ENCODE results near the gene ACTL8.
"Not testable (repeated sequence)": the region's sequence is repeated elsewhere in the genome, so short reads cannot be mapped to it uniquely, and the experiment has no call there.

Gene ACTL8

GRCh38 chr1:17743008-17743647 is 12.0 kb upstream of the ACTL8 start:
- no peak for ATAC-seq (replicated peaks)
- H3K27me3 Mint-ChIP-seq = peaks cover 25 to 58% of the 10 kb centered on the region in 2 donors
- no peaks in the 10 kb centered on the region for H3K4me1 Mint-ChIP-seq (ENCODE audit: low read depth in 2 of 2)
- no peak overlapping the region for H3K4me3 Mint-ChIP-seq
- DNase-seq = no peak
- H3K27ac Mint-ChIP-seq = no peak overlapping the region
- no peaks in the 10 kb centered on the region for H3K36me3 Mint-ChIP-seq (ENCODE audit: insufficient read depth)
- H3K9me3 Mint-ChIP-seq = no peaks in the 10 kb centered on the region

- H3K9me3 Mint-ChIP-seq = no peaks in the 10 kb centered on the region
- DNase-seq (no peak), ATAC-seq (replicated peaks) (no peak)
- no peaks in the 10 kb centered on the region for H3K36me3 Mint-ChIP-seq (ENCODE audit: insufficient read depth)
- H3K27me3 Mint-ChIP-seq = peaks cover 25 to 57% of the 10 kb centered on the region in 2 donors
- H3K4me3 Mint-ChIP-seq = no peak overlapping the region
- H3K27ac Mint-ChIP-seq = no peak overlapping the region
- H3K4me1 Mint-ChIP-seq (ENCODE audit: low read depth in 2 of 2) = no peaks in the 10 kb centered on the region
Observed at GRCh38 chr1:17743925-17744324, 11.2 kb upstream of the ACTL8 start.

- Mint-ChIP-seq H3K4me3 (no peak overlapping the region), H3K9me3 (no peaks in the 10 kb centered on the region), H3K36me3 (ENCODE audit: insufficient read depth) (no peaks in the 10 kb centered on the region), H3K4me1 (ENCODE audit: low read depth in 2 of 2) (no peaks in the 10 kb centered on the region), H3K27ac (no peak overlapping the region), H3K27me3 (peaks cover 25 to 51% of the 10 kb centered on the region in 2 donors)
- ATAC-seq (replicated peaks) (no peak), DNase-seq (no peak)
Observed at GRCh38 chr1:17744666-17745478, 10.3 kb upstream of the ACTL8 start.

- DNase-seq (no peak), ATAC-seq (replicated peaks) (no peak)
- Mint-ChIP-seq H3K9me3 (no peaks in the 10 kb centered on the region), H3K4me1 (ENCODE audit: low read depth in 2 of 2) (no peaks in the 10 kb centered on the region), H3K27ac (no peak overlapping the region), H3K27me3 (peaks cover 25 to 51% of the 10 kb centered on the region in 2 donors), H3K36me3 (ENCODE audit: insufficient read depth) (no peaks in the 10 kb centered on the region), H3K4me3 (no peak overlapping the region)
Observed at GRCh38 chr1:17745479-17745955, 9.6 kb upstream of the ACTL8 start.

- H3K4me3 Mint-ChIP-seq; ATAC-seq (replicated peaks); H3K36me3 Mint-ChIP-seq (ENCODE audit: insufficient read depth); H3K27ac Mint-ChIP-seq; H3K9me3 Mint-ChIP-seq; DNase-seq; H3K4me1 Mint-ChIP-seq (ENCODE audit: low read depth in 2 of 2): not testable (repeated sequence)
- peaks cover 18 to 45% of the 10 kb centered on the region in 2 donors for H3K27me3 Mint-ChIP-seq
Observed at GRCh38 chr1:17746281-17746680, 8.9 kb upstream of the ACTL8 start.

GRCh38 chr1:17746920-17747319 is 8.2 kb upstream of the ACTL8 start:
- Mint-ChIP-seq H3K27me3 (peaks cover 18 to 38% of the 10 kb centered on the region in 2 donors), H3K4me1 (ENCODE audit: low read depth in 2 of 2) (no peaks in the 10 kb centered on the region), H3K9me3 (no peaks in the 10 kb centered on the region), H3K4me3 (no peak overlapping the region), H3K27ac (no peak overlapping the region), H3K36me3 (ENCODE audit: insufficient read depth) (no peaks in the 10 kb centered on the region)
- ATAC-seq (replicated peaks) (no peak), DNase-seq (no peak)

- Mint-ChIP-seq H3K9me3 (peaks cover 0 to 2% of the 10 kb centered on the region in 2 donors), H3K27me3 (peaks cover 6 to 23% of the 10 kb centered on the region in 2 donors), H3K4me1 (ENCODE audit: low read depth in 2 of 2) (no peaks in the 10 kb centered on the region), H3K4me3 (no peak overlapping the region), H3K36me3 (ENCODE audit: insufficient read depth) (no peaks in the 10 kb centered on the region), H3K27ac (no peak overlapping the region)
- ATAC-seq (replicated peaks) (no peak), DNase-seq (no peak)
Observed at GRCh38 chr1:17750333-17750732, 4.8 kb upstream of the ACTL8 start.

GRCh38 chr1:17752356-17752755 is 2.8 kb upstream of the ACTL8 start:
- H3K27ac Mint-ChIP-seq = no peak overlapping the region
- DNase-seq = no peak
- peaks cover under 1 to 6% of the 10 kb centered on the region in 2 donors for H3K9me3 Mint-ChIP-seq
- no peaks in the 10 kb centered on the region for H3K36me3 Mint-ChIP-seq (ENCODE audit: insufficient read depth)
- no peak for ATAC-seq (replicated peaks)
- H3K4me1 Mint-ChIP-seq (ENCODE audit: low read depth in 2 of 2) = no peaks in the 10 kb centered on the region
- H3K27me3 Mint-ChIP-seq = peaks cover 6 to 23% of the 10 kb centered on the region in 2 donors
- no peak overlapping the region for H3K4me3 Mint-ChIP-seq

- Mint-ChIP-seq H3K36me3 (ENCODE audit: insufficient read depth) (no peaks in the 10 kb centered on the region), H3K27ac (no peak overlapping the region), H3K4me1 (ENCODE audit: low read depth in 2 of 2) (no peaks in the 10 kb centered on the region), H3K4me3 (no peak overlapping the region), H3K27me3 (peaks cover 0 to 11% of the 10 kb centered on the region in 2 donors), H3K9me3 (peaks cover 19 to 23% of the 10 kb centered on the region in 2 donors)
- ATAC-seq (replicated peaks) (no peak), DNase-seq (no peak)
Observed at GRCh38 chr1:17757426-17757825, 2.3 kb downstream of the ACTL8 start.

- H3K36me3 Mint-ChIP-seq (ENCODE audit: insufficient read depth) = no peaks in the 10 kb centered on the region
- H3K27me3 Mint-ChIP-seq = peaks cover 0 to 9% of the 10 kb centered on the region in 2 donors
- no peak overlapping the region for H3K27ac Mint-ChIP-seq
- no peak overlapping the region for H3K4me3 Mint-ChIP-seq
- DNase-seq (no peak), ATAC-seq (replicated peaks) (no peak)
- H3K9me3 Mint-ChIP-seq = peaks cover 19 to 23% of the 10 kb centered on the region in 2 donors
- no peaks in the 10 kb centered on the region for H3K4me1 Mint-ChIP-seq (ENCODE audit: low read depth in 2 of 2)
Observed at GRCh38 chr1:17759114-17759513, 4.0 kb downstream of the ACTL8 start.

GRCh38 chr1:17762313-17762712 is 7.2 kb downstream of the ACTL8 start:
- Mint-ChIP-seq H3K27ac (no peak overlapping the region), H3K9me3 (peaks cover 13 to 23% of the 10 kb centered on the region in 2 donors), H3K4me1 (ENCODE audit: low read depth in 2 of 2) (no peaks in the 10 kb centered on the region), H3K36me3 (ENCODE audit: insufficient read depth) (no peaks in the 10 kb centered on the region), H3K4me3 (no peak overlapping the region), H3K27me3 (peaks cover 21 to 40% of the 10 kb centered on the region in 2 donors)
- DNase-seq (no peak), ATAC-seq (replicated peaks) (no peak)

GRCh38 chr1:17763417-17763816 is 8.3 kb downstream of the ACTL8 start:
- peaks cover 21 to 51% of the 10 kb centered on the region in 2 donors for H3K27me3 Mint-ChIP-seq
- ATAC-seq (replicated peaks) = no peak
- H3K4me1 Mint-ChIP-seq (ENCODE audit: low read depth in 2 of 2) = no peaks in the 10 kb centered on the region
- H3K4me3 Mint-ChIP-seq = no peak overlapping the region
- no peak overlapping the region for H3K27ac Mint-ChIP-seq
- peaks cover 7 to 13% of the 10 kb centered on the region in 2 donors for H3K9me3 Mint-ChIP-seq
- H3K36me3 Mint-ChIP-seq (ENCODE audit: insufficient read depth) = no peaks in the 10 kb centered on the region
- DNase-seq = no peak

- H3K4me3 Mint-ChIP-seq = no peak overlapping the region
- H3K27ac Mint-ChIP-seq = no peak overlapping the region
Observed at GRCh38 chr1:17763995-17764394, 8.9 kb downstream of the ACTL8 start.

GRCh38 chr1:17764591-17764990 is 9.5 kb downstream of the ACTL8 start:
- Mint-ChIP-seq H3K36me3 (ENCODE audit: insufficient read depth) (no peaks in the 10 kb centered on the region), H3K27ac (no peak overlapping the region), H3K27me3 (peaks cover 21 to 62% of the 10 kb centered on the region in 2 donors), H3K4me3 (no peak overlapping the region), H3K4me1 (ENCODE audit: low read depth in 2 of 2) (no peaks in the 10 kb centered on the region), H3K9me3 (peaks cover 7 to 13% of the 10 kb centered on the region in 2 donors)
- ATAC-seq (replicated peaks) (no peak), DNase-seq (no peak)

More at GRCh38 chr1:17763995-17764394, 8.9 kb downstream of the ACTL8 start:
- no peaks in the 10 kb centered on the region for H3K36me3 Mint-ChIP-seq (ENCODE audit: insufficient read depth)
- peaks cover 21 to 56% of the 10 kb centered on the region in 2 donors for H3K27me3 Mint-ChIP-seq
- H3K4me1 Mint-ChIP-seq (ENCODE audit: low read depth in 2 of 2) = no peaks in the 10 kb centered on the region
- no peak for ATAC-seq (replicated peaks)
- peaks cover 7 to 13% of the 10 kb centered on the region in 2 donors for H3K9me3 Mint-ChIP-seq
- DNase-seq = no peak
